SK-N-SH treated with all-trans-retinoic acid at 6 μM for 48 hours (cell line): ENCODE data around the gene EIF5AL1.

Experiments used
- BACH2 ChIP-seq: fragments of 250-450 bp; sonication (Bioruptor Pico); IDR thresholded peaks from 2 replicates; pipeline ENCODE4 v1.9.0; 2021; ENCODE audit warnings: mild to moderate bottlenecking, borderline replicate concordance
- CREB5 ChIP-seq: fragments of 250-450 bp; sonication (Bioruptor Pico); IDR thresholded peaks from 2 replicates; pipeline ENCODE4 v1.5.1; 2020; ENCODE audit warnings: low read depth, mild to moderate bottlenecking, moderate library complexity
- CSRNP3 ChIP-seq: fragments of 250-450 bp; sonication (Bioruptor Pico); IDR thresholded peaks from 2 replicates; pipeline ENCODE4 v1.5.1; 2021; ENCODE audit warnings: mild to moderate bottlenecking, moderate library complexity
- GLIS3 ChIP-seq: fragments of 250-450 bp; sonication (Bioruptor Pico); IDR thresholded peaks from 2 replicates; pipeline ENCODE4 v1.5.0; 2020; ENCODE audit warnings: mild to moderate bottlenecking, moderate library complexity
- OSR1 ChIP-seq: fragments of 250-450 bp; sonication (Bioruptor Pico); IDR thresholded peaks from 2 replicates; pipeline ENCODE4 v1.8.0; 2022; ENCODE audit warnings: moderate library complexity, mild to moderate bottlenecking, inconsistent platforms
- PPARA ChIP-seq: fragments of 250-450 bp; sonication (Bioruptor Pico); IDR thresholded peaks from 2 replicates; pipeline ENCODE4 v1.5.0; 2020; ENCODE audit warnings: mild to moderate bottlenecking, borderline replicate concordance
- RARB ChIP-seq: fragments of 250-450 bp; sonication (Bioruptor Pico); IDR thresholded peaks from 2 replicates; pipeline ENCODE4 v1.8.0; 2021; ENCODE audit warnings: mild to moderate bottlenecking, moderate library complexity
- ZC3H10 ChIP-seq: fragments of 250-450 bp; sonication (Bioruptor Pico); IDR thresholded peaks from 2 replicates; pipeline ENCODE4 v1.5.1; 2021; ENCODE audit warnings: mild to moderate bottlenecking, moderate library complexity
- ZFP30 ChIP-seq: fragments of 450-650 bp; formaldehyde crosslinking; IDR thresholded peaks from 2 replicates; pipeline ENCODE4 v1.5.0; 2022; ENCODE audit warnings: mild to moderate bottlenecking, moderate library complexity
- TF ChIP-seq, protein P1 (sequence below): fragments of 250-450 bp; sonication (Bioruptor Pico); IDR thresholded peaks from 2 replicates; pipeline ENCODE4 v1.5.0; 2020; ENCODE audit warnings: mild to moderate bottlenecking, moderate library complexity

GRCh38 chr10:79496896-79497295 is 15.4 kb upstream of the EIF5AL1 start:
- no peak for TF ChIP-seq RARB (CRISPR knock-in tag)
- no peak for TF ChIP-seq BACH2 (CRISPR knock-in tag)
- no peak for TF ChIP-seq GLIS3 (CRISPR knock-in tag)
- TF ChIP-seq CREB5 = no peak
- TF ChIP-seq CSRNP3 (CRISPR knock-in tag) = no peak
- TF ChIP-seq ZFP30 (CRISPR knock-in tag) = no peak
- TF ChIP-seq, protein P1, sequence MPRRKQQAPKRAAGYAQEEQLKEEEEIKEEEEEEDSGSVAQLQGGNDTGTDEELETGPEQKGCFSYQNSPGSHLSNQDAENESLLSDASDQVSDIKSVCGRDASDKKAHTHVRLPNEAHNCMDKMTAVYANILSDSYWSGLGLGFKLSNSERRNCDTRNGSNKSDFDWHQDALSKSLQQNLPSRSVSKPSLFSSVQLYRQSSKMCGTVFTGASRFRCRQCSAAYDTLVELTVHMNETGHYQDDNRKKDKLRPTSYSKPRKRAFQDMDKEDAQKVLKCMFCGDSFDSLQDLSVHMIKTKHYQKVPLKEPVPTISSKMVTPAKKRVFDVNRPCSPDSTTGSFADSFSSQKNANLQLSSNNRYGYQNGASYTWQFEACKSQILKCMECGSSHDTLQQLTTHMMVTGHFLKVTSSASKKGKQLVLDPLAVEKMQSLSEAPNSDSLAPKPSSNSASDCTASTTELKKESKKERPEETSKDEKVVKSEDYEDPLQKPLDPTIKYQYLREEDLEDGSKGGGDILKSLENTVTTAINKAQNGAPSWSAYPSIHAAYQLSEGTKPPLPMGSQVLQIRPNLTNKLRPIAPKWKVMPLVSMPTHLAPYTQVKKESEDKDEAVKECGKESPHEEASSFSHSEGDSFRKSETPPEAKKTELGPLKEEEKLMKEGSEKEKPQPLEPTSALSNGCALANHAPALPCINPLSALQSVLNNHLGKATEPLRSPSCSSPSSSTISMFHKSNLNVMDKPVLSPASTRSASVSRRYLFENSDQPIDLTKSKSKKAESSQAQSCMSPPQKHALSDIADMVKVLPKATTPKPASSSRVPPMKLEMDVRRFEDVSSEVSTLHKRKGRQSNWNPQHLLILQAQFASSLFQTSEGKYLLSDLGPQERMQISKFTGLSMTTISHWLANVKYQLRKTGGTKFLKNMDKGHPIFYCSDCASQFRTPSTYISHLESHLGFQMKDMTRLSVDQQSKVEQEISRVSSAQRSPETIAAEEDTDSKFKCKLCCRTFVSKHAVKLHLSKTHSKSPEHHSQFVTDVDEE (CRISPR knock-in tag) = no peak
- no peak for TF ChIP-seq PPARA (CRISPR knock-in tag)
- TF ChIP-seq OSR1 = no peak
- TF ChIP-seq ZC3H10 (CRISPR knock-in tag) = no peak
